ENCODE data around the gene LILRB5.

- TF ChIP-seq POLR2AphosphoS5 (IDR thresholded peaks at IDR 0.05; ENCODE audit: low read depth, low read length): no peak
- TF ChIP-seq POLR2A (IDR thresholded peaks at IDR 0.05; ENCODE audit: low read depth, low read length): no peak; the same call in none of the 2 replicates
- no peak for TF ChIP-seq TAF1 (IDR thresholded peaks at IDR 0.05; ENCODE audit: borderline replicate concordance, low read depth, low read length)
Observed at GRCh38 chr19:54204767-54205468, 52.2 kb downstream of the LILRB5 start.

Data from GM12892 (cell line).